HG02642 (cell line): ENCODE data around the gene AMELX.

Experiments
- ATAC-seq: cut with Tn5 transposase; IDR thresholded peaks from one replicate; pipeline ENCODE4 v1.9.1; 2021; ENCODE audit warnings: mild to moderate bottlenecking; ENCODE audit not compliant: unreplicated experiment, poor library complexity

AMELX gene

GRCh38 chrX:11293113-11293512 lies at the start of gene AMELX:
Gene AMELX (plus strand): TSS chrX:11293413. CDS start chrX:11294789, 1,376 bp downstream.
- ATAC-seq: no peak

- no peak for ATAC-seq
Observed at GRCh38 chrX:11244636-11245035, 48.6 kb upstream of the AMELX start.

GRCh38 chrX:11254417-11255109 lies 38.6 kb upstream of the AMELX start:
- ATAC-seq: no peak

- ATAC-seq: no peak
Observed at GRCh38 chrX:11257290-11257689, 35.9 kb upstream of the AMELX start.

- ATAC-seq: no peak
Observed at GRCh38 chrX:11257711-11258110, 35.5 kb upstream of the AMELX start.

- no peak for ATAC-seq
Observed at GRCh38 chrX:11259437-11259836, 33.8 kb upstream of the AMELX start.

GRCh38 chrX:11261260-11261659 lies 32.0 kb upstream of the AMELX start:
- no peak for ATAC-seq

GRCh38 chrX:11264925-11265324 lies 28.3 kb upstream of the AMELX start:
- no peak for ATAC-seq

GRCh38 chrX:11265352-11265751 lies 27.9 kb upstream of the AMELX start:
- ATAC-seq: no peak

GRCh38 chrX:11266573-11267003 lies 26.6 kb upstream of the AMELX start:
- no peak for ATAC-seq

- no peak for ATAC-seq
Observed at GRCh38 chrX:11267425-11267824, 25.8 kb upstream of the AMELX start.

- ATAC-seq: no peak
Observed at GRCh38 chrX:11269006-11269405, 24.2 kb upstream of the AMELX start.

GRCh38 chrX:11269996-11270395 lies 23.2 kb upstream of the AMELX start:
- ATAC-seq: no peak

- no peak for ATAC-seq
Observed at GRCh38 chrX:11272290-11272689, 20.9 kb upstream of the AMELX start.

GRCh38 chrX:11272863-11273262 lies 20.4 kb upstream of the AMELX start:
- no peak for ATAC-seq

- no peak for ATAC-seq
Observed at GRCh38 chrX:11273544-11273943, 19.7 kb upstream of the AMELX start.

GRCh38 chrX:11282043-11282442 lies 11.2 kb upstream of the AMELX start:
- ATAC-seq: no peak

GRCh38 chrX:11285651-11286050 lies 7.6 kb upstream of the AMELX start:
- no peak for ATAC-seq

- ATAC-seq: no peak
Observed at GRCh38 chrX:11287505-11287904, 5.7 kb upstream of the AMELX start.

GRCh38 chrX:11290416-11291102 lies 2.7 kb upstream of the AMELX start:
- no peak for ATAC-seq

GRCh38 chrX:11296051-11296450 lies 2.8 kb downstream of the AMELX start:
- no peak for ATAC-seq

- no peak for ATAC-seq
Observed at GRCh38 chrX:11298600-11298999, 5.4 kb downstream of the AMELX start.
